Measurements from ENCODE around the gene TMEM132D. TPM values are rescaled to one million over a fixed set of nuclear protein-coding genes. Genes with fewer than 3 reads are reported as not detected.
"Not testable (repeated sequence)": the region's sequence is repeated elsewhere in the genome, so short reads cannot be mapped to it uniquely, and the experiment has no call there.

Gene TMEM132D
- polyA plus RNA-seq, 1 experiment: 0.02 TPM

GRCh38 chr12:129540954-129541353 is 362.9 kb downstream of the TMEM132D start:
- CTCF ChIA-PET: no interaction called here
- H3K27me3 ChIP-seq (ENCODE audit: control insufficient read depth, insufficient read depth, low read length): no peaks in the 10 kb centered on the region

DNA sequence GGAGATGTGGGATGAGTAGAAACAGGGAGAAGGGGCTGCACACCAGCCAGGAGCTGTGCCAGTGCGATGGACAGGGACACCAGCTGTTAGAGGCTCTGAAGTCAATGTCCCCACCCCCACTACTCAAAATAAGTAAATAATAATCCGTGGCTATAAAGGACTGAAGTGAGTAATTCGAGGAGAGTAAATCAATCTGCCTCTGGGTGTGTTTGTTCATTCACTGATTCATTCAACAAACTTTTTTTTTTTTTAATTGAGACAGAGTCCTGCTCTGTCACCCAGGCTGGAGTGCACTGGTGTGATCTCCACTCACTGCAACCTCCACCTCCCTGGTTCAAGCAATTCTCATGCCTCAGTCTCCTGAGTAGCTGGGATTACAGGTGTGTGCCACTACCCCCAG is 363.6 kb downstream of the TMEM132D start:
- no peak overlapping the region for H3K4me3 ChIP-seq (ENCODE audit: low read depth, low read length)
- ChIA-PET POLR2A (no interaction called here), CTCF (no interaction called here)
- TF ChIP-seq, protein P1, sequence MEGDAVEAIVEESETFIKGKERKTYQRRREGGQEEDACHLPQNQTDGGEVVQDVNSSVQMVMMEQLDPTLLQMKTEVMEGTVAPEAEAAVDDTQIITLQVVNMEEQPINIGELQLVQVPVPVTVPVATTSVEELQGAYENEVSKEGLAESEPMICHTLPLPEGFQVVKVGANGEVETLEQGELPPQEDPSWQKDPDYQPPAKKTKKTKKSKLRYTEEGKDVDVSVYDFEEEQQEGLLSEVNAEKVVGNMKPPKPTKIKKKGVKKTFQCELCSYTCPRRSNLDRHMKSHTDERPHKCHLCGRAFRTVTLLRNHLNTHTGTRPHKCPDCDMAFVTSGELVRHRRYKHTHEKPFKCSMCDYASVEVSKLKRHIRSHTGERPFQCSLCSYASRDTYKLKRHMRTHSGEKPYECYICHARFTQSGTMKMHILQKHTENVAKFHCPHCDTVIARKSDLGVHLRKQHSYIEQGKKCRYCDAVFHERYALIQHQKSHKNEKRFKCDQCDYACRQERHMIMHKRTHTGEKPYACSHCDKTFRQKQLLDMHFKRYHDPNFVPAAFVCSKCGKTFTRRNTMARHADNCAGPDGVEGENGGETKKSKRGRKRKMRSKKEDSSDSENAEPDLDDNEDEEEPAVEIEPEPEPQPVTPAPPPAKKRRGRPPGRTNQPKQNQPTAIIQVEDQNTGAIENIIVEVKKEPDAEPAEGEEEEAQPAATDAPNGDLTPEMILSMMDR (IDR thresholded peaks at IDR 0.05; ENCODE audit: insufficient read depth, low read depth, low read length): no peak
- H3K27me3 ChIP-seq (ENCODE audit: control insufficient read depth, insufficient read depth, low read length): no peaks in the 10 kb centered on the region
- no peak for DNase-seq (ENCODE audit: low read depth)
- H3K36me3 ChIP-seq (ENCODE audit: control insufficient read depth, insufficient read depth, low read length): no peaks in the 10 kb centered on the region

More at GRCh38 chr12:129540954-129541353, 362.9 kb downstream of the TMEM132D start:
- Histone ChIP-seq H3K36me3 (ENCODE audit: control insufficient read depth, insufficient read depth, low read length) (no peaks in the 10 kb centered on the region), H3K4me3 (ENCODE audit: low read depth, low read length) (no peak overlapping the region)
- POLR2A ChIA-PET: no interaction called here
- DNase-seq (ENCODE audit: low read depth): no peak
- TF ChIP-seq, protein P1 (IDR thresholded peaks at IDR 0.05; ENCODE audit: insufficient read depth, low read depth, low read length): no peak

DNA sequence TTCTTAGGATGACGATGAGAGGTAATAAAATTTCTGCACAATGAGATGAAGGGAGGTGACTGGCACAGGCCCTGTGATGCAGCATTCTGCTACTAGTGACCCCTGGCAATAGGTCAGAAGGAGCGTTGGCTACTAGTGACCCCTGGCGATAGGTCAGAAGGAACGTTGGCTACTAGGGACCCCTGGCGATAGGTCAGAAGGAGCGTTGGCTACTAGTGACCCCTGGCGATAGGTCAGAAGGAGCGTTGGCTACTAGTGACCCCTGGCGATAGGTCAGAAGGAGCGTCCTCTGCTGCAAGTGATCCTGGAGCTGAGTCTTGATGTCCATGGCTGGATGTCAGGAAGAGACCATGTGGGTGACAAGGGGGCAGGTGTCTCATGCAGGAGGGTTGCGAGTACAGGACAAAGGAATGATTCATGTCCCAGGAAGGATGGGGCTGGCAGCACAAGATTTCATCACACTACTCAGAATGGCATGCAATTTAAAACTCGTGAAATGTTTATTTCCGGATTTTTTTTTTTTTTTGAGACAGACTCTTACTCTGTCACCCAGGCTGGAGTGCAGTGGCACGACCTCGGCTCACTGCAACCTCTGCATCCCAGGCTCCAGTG is 365.0 kb downstream of the TMEM132D start:
- POLR2A ChIA-PET; H3K36me3 ChIP-seq (ENCODE audit: control insufficient read depth, insufficient read depth, low read length); H3K27me3 ChIP-seq (ENCODE audit: control insufficient read depth, insufficient read depth, low read length); DNase-seq (ENCODE audit: low read depth); H3K4me3 ChIP-seq (ENCODE audit: low read depth, low read length): not testable (repeated sequence)
- CTCF ChIA-PET: interaction anchor here (0.5 kb wide), 1 partner anchor 786 kb away, joined by 3 read pairs; no protein-coding TSS in a partner anchor

DNA sequence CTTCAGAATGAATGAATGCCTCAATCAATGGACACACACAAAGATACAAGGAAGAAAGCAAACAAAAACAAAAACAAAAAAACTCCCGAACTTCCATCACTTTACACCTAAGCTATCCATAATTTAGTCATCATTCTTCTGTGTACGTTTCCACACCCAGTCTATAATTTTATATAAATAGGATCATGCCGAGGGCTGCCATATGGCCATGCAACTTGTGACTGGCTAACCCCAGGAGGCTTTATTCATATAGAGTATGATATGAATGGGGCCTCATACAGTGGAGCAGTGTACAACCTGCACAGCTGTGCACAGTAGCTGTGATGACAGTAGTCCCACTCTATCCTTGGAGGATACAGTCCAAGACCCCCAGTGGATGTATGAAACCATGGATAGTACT is 365.7 kb downstream of the TMEM132D start:
- POLR2A ChIA-PET: no interaction called here
- DNase-seq (ENCODE audit: low read depth): no peak
- Histone ChIP-seq H3K36me3 (ENCODE audit: control insufficient read depth, insufficient read depth, low read length) (no peaks in the 10 kb centered on the region), H3K4me3 (ENCODE audit: low read depth, low read length) (no peak overlapping the region), H3K27me3 (ENCODE audit: control insufficient read depth, insufficient read depth, low read length) (no peaks in the 10 kb centered on the region)
- TF ChIP-seq, protein P1 (IDR thresholded peaks at IDR 0.05; ENCODE audit: insufficient read depth, low read depth, low read length): no peak
- CTCF ChIA-PET: no interaction called here

- no peak for DNase-seq (ENCODE audit: low read depth)
- ChIA-PET CTCF (no interaction called here), POLR2A (no interaction called here)
- Histone ChIP-seq H3K36me3 (ENCODE audit: control insufficient read depth, insufficient read depth, low read length) (no peaks in the 10 kb centered on the region), H3K4me3 (ENCODE audit: low read depth, low read length) (no peak overlapping the region), H3K27me3 (ENCODE audit: control insufficient read depth, insufficient read depth, low read length) (no peaks in the 10 kb centered on the region)
- TF ChIP-seq, protein P1 (IDR thresholded peaks at IDR 0.05; ENCODE audit: insufficient read depth, low read depth, low read length): no peak
Measured at GRCh38 chr12:129534966-129535750, 368.7 kb downstream of the TMEM132D start.
